Ascending aorta (tissue), 2 donors: Measurements from ENCODE around the gene TSPAN16. TPM values are rescaled to one million over a fixed set of nuclear protein-coding genes. Genes with fewer than 3 reads are reported as not detected.

Source experiments
- DNase-seq, 2 donors: peaks; one replicate each; pipeline ENCODE4 v3.0.0-alpha.2; 2019; ENCODE audit warnings: low spot score in 2 of 2
- H3K27ac ChIP-seq, 2 donors: fragments of 200-600 bp; sonication (generic); one replicate each; pipeline ENCODE4 v1.5.1; 2016 to 2017; ENCODE audit warnings: mild to moderate bottlenecking in 1 of 2
- H3K27me3 ChIP-seq: fragments of 200-600 bp; sonication (generic); one replicate; pipeline ENCODE4 v1.5.1; 2017
- H3K36me3 ChIP-seq, 2 donors: fragments of 200-600 bp; sonication (generic); one replicate each; pipeline ENCODE4 v1.5.1; 2016
- H3K4me1 ChIP-seq, 2 donors: fragments of 200-600 bp; sonication (generic); one replicate each; pipeline ENCODE4 v1.5.1; 2016 to 2017; ENCODE audit warnings: mild to moderate bottlenecking in 1 of 2
- H3K4me3 ChIP-seq, 2 donors: fragments of 200-600 bp; sonication (generic); one replicate each; pipeline ENCODE4 v1.5.1; 2016 to 2017; ENCODE audit warnings: mild to moderate bottlenecking in 1 of 2
- H3K9me3 ChIP-seq, 2 donors: fragments of 200-600 bp; sonication (generic); one replicate each; pipeline ENCODE4 v1.5.1; 2016
- CTCF ChIP-seq, 3 experiments: fragments of 200-600 bp in 2 of 3; fragments of 450-650 bp in 1 of 3; sonication (generic) in 2 of 3; IDR thresholded peaks; one replicate each; pipeline ENCODE4 v1.5.1; 2016 to 2019; ENCODE audit warnings: antibody characterized with exemption in 3 of 3, mild to moderate bottlenecking in 1 of 3, moderate library complexity in 1 of 3
- intact Hi-C: fragments of 100-400 bp; cut with DNase I; formaldehyde crosslinking; loops from one replicate; pipeline ENCODE4 v1.15.1; 2023
- total RNA-seq: library from RNA; depleted of rRNA; stranded (reverse); fragments of >200 nt; gene quantifications from one replicate; pipeline ENCODE4 v1.1.0, GENCODE V29; 2016

The TSPAN16 gene
- total RNA-seq, 1 donor from 2014 or later = not detected

GRCh38 chr19:11251217-11251616, 44.7 kb upstream of the TSPAN16 start:
- no peaks in the 10 kb centered on the region for H3K27me3 ChIP-seq
- TF ChIP-seq CTCF (IDR thresholded peaks at IDR 0.05) = no peak
- H3K27ac ChIP-seq = no peak overlapping the region
- no peaks in the 10 kb centered on the region for H3K9me3 ChIP-seq
- peaks cover 0 to 4% of the 10 kb centered on the region in 2 donors for H3K4me1 ChIP-seq
- no peak for DNase-seq
- peaks cover 19 to 33% of the 10 kb centered on the region in 2 donors for H3K36me3 ChIP-seq
- intact Hi-C loops = no loop called here
- no peak overlapping the region for H3K4me3 ChIP-seq

- DNase-seq = no peak
- Histone ChIP-seq H3K27ac (no peak overlapping the region), H3K9me3 (no peaks in the 10 kb centered on the region), H3K4me3 (no peak overlapping the region), H3K4me1 (peaks cover 0 to 4% of the 10 kb centered on the region in 2 donors), H3K27me3 (no peaks in the 10 kb centered on the region), H3K36me3 (peaks cover 18 to 33% of the 10 kb centered on the region in 2 donors)
- no peak for TF ChIP-seq CTCF (IDR thresholded peaks at IDR 0.05)
- intact Hi-C loops = no loop called here
Observed at GRCh38 chr19:11251650-11252314, 44.2 kb upstream of the TSPAN16 start.

- H3K4me3 ChIP-seq = no peak overlapping the region
- H3K9me3 ChIP-seq = no peaks in the 10 kb centered on the region
- peaks cover 17 to 33% of the 10 kb centered on the region in 2 donors for H3K36me3 ChIP-seq
- intact Hi-C loops = no loop called here
- H3K4me1 ChIP-seq = no peaks in the 10 kb centered on the region
- no peak overlapping the region for H3K27ac ChIP-seq
- H3K27me3 ChIP-seq = no peaks in the 10 kb centered on the region
- no peak for TF ChIP-seq CTCF (IDR thresholded peaks at IDR 0.05)
- DNase-seq = no peak
Observed at GRCh38 chr19:11252665-11253355, 43.1 kb upstream of the TSPAN16 start.

GRCh38 chr19:11254666-11255065, 41.3 kb upstream of the TSPAN16 start:
- no peaks in the 10 kb centered on the region for H3K27me3 ChIP-seq
- no peak for DNase-seq
- no peak overlapping the region for H3K4me3 ChIP-seq
- intact Hi-C loops = no loop called here
- no peaks in the 10 kb centered on the region for H3K4me1 ChIP-seq
- no peak overlapping the region for H3K27ac ChIP-seq
- TF ChIP-seq CTCF (IDR thresholded peaks at IDR 0.05) = no peak
- H3K36me3 ChIP-seq = peaks cover 17 to 30% of the 10 kb centered on the region in 2 donors
- no peaks in the 10 kb centered on the region for H3K9me3 ChIP-seq

- no peaks in the 10 kb centered on the region for H3K27me3 ChIP-seq
- no peak overlapping the region for H3K4me3 ChIP-seq
- H3K27ac ChIP-seq = no peak overlapping the region
- H3K9me3 ChIP-seq = no peaks in the 10 kb centered on the region
- intact Hi-C loops = no loop called here
- TF ChIP-seq CTCF (IDR thresholded peaks at IDR 0.05) = no peak
- no peak for DNase-seq
- H3K36me3 ChIP-seq = peaks cover 7 to 18% of the 10 kb centered on the region in 2 donors
- H3K4me1 ChIP-seq = no peaks in the 10 kb centered on the region
Observed at GRCh38 chr19:11256189-11256588, 39.8 kb upstream of the TSPAN16 start.
